Skin of body (tissue), 2 donors: ENCODE measurements around the gene CARD19. TPM values are rescaled to one million over a fixed set of nuclear protein-coding genes. Genes with fewer than 3 reads are reported as not detected.

Source experiments
- DNase-seq: peaks from one replicate; lab custom pipeline; 2025; lab: John Stamatoyannopoulos, UW
- total RNA-seq: library from RNA; depleted of rRNA; stranded (reverse); fragments of >200 nt; gene quantifications from one replicate; pipeline ENCODE4 v1.2.3, GENCODE V29; 2014

CARD19 gene
- total RNA-seq, 1 donor from 2014 or later: 18.6 TPM

DNA sequence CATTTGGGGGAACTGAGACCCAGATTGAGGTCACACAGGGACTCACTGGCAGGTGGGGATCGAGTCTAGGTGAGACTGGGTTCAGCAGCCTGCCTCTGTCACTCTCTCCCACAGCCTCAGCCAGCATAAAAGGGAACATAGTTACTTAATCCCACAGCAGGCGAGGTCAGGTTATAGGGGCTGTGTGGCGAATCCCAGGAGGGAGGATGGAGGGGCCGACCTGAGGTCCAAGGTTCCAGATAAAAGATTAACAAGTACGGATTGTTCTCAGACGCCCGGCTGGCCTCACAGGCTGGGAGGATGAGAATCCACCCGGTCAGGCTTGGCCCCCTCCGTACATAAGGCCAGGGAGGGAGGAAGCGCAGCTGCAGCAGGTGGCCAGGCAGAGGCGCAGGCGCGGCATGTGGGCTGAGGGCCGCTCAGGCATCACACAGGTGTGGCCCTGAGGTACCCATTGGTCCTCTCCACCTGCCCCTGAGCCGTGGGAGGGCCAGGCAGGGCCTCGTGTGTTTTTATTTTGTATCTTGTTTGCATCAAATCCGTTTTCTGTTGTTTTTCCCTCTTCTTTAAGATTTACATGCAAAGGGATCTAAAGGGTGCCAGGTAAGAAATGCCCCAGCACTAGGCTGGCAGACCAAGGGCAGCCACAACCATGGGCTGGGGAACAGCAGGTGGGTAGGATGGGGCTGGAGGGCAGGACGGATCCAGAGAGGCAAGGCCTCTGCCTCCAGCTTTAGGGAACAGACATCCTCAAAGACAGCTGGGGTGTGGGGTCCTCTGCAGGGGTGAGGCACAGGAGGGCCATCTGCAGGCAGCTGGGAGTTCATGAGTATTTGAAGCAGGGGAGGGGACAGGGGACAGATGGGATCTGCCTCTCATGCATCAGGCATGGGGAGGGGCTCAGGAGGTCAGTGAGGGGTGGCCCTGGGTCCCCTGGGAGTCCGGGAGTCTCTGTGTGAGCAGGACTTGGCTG, 33.9 kb upstream of the CARD19 start:
- DNase-seq: no peak

DNA sequence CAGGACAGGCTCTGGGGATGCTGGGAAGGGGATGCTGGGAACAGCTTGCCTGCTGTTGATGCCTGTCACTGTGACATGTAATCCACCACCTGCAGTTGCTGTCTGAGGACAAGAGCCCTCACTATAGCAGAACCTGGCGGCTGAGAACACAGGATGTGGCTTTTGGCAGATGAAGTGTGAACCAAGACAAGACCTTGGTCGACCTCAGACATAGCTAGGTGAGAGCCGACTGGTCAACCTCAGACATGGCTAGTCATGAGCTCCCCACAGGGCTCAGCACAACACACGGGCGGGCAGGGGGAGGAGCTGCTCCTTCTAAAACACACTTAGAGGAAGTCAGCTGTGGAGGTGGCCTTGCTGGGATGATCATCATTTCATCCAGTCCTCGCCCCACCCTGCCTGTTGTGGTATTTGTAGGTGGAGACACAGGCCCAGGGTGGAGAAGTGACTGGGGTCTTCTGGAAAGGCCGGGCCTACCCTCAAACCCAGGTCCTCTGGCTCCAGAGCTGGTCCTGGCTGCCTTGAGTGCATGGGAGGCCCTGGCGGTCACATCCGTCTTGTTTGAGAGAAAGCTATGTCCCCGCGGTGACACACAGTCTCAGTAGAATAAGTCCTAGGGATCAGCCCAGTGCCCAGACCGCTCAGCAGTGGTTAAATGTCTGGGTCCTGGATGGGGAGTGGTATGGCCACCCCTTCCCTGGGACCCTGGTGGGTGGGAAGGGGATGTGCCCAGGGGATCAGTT, 31.5 kb upstream of the CARD19 start:
- no peak for DNase-seq

DNA sequence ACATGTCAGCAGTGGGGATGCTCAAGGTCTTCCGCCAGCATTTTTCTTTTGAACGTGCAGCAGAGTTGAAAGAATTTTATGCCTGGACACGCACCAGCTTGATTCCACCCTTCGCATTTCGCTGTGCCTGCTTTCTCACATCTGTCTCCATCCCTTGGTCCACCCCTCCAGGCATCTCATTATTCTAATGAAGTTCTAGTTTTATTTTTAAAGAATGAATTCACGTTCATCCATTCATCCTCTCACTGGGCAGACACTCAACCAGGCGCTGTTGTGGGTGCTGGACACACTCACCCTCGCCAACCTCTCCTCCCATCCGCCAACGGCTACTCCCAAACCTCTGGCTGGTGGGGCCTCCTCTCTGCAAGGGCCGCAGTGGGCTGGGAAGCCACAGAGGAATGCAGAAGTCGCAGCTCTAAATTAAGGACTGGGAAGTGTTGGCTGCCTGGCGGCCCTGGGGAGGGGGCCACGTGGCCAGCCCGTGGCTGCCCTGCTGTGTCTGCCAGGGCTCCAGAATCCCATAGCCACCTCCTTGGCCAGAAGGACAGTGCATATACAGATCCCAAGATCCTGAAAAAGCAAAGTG, 30.8 kb upstream of the CARD19 start:
- DNase-seq: no peak

DNA sequence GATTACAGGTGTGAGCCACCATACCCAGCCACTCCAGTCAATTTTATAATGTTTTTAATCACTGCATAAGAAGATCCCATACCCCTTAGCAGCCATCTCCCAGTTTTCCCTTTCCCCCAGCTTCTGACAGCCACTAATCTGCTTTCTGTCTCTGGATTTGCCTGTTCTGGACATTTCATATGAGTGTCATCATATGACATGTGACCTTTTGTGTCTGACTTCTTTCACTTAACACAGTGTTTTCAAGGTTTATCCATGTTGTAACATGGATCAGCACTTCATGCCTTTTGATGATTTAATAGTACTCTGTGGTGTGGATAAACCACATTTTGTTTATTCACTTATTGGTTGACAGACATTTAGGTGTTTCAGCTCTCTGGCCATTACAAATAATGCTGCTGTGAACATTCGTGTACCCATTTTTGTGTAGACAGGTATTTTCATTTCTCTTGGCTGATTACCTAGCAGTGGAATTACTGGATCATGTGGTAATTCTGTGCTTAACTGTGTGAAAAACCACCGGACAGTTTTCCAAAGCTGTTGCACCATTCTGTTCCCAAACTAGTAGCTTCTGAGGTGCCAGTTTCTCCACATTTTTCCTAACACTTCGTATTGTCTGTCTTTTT, 28.9 kb upstream of the CARD19 start:
- no peak for DNase-seq

DNA sequence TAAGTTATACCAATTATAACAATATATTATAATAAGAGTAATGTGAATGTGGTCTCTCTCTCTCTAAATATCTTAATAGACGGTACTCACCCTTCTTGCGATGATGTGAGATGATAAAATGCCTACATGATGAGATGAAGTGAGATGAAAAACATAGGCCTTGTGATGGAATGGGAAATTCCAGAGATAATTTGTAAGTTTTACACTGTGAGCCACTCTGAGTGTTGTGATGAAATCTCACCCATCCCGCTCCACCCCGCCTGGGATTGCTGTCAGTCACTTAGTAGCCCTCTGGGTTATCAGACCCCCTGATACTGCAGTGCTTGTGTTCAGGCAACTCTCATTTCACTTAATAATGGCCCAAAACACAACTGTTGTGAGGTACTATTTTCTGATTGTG, 27.1 kb upstream of the CARD19 start:
- no peak for DNase-seq

DNA sequence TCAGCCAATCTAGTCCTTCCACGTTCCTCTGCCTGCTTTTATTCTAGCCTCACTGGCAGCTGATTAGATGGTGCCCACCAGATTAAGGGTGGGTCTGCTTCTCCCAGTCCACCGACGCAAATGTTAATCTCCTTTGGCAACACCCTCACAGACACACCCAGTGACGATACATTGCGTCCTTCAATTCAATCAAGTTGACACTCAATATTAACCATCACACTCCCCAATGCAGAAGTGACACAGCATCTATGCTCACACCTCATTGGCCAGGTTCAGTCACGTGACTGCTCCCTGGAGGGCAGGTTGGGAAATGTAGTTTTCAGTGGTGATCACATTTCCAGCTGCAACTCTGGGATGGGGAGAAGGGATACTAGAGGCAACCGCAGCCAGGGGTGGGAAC, 24.6 kb upstream of the CARD19 start:
- no peak for DNase-seq

DNA sequence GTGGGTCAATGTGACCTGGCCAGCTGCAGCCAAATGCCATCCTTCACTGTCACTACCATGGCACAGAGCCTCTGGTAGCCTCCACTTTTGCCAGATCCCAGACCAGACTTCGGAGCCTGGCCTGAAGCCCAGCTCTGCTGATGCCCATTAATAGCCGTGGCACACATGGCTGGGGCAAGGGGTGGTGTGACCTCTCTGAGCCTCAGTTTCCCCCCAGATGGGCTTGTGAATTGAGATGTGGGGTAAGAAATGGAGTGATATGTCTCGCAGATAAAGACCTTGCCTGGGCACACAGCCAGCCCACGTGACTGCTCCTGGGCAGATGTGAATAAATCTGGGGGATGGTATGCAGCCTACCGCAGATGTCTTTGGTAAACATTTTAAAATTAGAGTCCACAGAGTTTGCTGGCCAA, 23.6 kb upstream of the CARD19 start:
- no peak for DNase-seq

DNA sequence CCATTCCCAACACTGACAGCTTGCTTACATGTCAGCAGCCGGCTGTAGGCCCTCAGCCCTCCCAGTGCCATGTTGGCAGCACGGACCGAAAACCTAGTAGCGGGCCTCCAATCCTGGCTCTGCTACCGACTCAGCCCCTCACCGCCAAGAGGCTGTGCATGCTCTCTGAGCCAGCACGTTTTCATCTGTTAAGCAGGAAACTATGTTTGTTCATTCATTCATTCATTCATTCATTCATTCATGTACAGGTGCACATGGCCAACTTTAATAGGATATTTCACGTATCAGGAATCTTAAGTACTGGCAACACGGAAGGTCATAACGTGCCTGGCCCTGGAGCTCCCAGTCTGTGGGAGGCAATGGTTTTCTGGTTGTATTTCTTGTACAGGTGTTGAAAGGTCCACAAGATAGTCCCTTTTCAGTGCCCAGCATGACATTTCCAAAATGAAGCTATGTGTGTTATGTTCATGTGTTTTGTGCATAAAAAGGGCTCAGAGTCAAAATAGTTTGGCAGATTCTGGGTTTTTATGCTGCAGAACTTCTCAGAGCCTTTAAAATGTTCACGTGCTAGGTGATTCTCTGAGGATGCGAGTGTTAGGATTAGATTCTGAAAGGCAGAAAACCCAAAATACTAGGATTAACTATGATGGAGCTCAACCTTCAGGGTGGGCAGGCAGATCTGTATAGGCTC, 19.8 kb upstream of the CARD19 start:
- DNase-seq: no peak

DNA sequence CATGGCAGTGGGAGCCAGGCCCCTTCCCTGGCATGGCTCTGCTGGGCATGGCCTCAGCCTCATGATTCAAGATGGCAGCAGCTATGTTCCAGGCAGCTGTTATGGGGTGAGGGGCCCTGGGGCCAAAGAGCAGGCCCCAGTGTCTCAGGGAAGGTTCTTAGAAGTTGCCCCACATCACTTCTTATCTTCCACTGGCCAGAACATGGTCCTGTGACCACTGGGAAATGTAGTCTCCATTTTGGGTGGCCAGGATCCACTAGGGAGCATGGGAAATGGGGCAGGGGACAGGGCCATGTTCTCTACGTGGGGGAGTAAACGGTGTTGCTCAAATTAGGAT, 19.3 kb upstream of the CARD19 start:
- DNase-seq: no peak

DNA sequence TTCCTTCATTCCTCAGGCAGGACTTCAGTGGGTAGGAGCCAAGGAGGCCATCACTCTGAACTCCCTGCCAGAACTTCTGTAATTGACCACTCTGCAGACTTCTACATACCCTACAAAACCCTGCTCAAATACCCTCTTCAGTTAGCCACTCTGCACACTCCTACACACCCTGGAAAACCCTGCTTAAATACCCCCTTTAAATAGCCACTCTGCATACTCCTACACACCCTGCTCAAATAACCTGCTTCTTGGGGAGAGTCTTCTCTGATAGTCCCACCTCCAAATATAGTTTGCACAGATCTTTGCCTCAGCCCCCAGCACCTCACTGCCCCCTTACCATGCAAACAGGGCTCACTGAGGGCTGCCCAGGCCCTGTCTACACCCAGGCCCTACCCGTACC, 18.6 kb upstream of the CARD19 start:
- DNase-seq: no peak

DNA sequence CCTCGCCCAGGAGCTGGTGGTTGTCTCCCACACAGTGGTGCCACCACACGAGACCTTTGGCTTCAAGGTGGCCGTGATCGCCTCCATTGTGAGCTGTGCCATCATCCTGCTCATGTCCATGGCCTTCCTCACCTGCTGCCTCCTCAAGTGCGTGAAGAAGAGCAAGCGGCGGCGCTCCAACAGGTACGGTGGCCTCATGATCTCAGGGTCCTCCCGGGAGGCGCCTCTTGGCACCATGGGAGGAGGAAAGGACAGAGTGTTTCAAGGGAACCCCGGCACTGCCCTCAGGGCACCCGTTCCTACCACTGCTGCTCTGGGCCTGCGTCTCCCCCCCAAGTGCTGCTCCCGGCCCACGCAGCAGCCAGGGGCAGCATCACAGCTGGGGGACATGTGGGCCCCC, 18.2 kb upstream of the CARD19 start:
- DNase-seq: no peak

DNA sequence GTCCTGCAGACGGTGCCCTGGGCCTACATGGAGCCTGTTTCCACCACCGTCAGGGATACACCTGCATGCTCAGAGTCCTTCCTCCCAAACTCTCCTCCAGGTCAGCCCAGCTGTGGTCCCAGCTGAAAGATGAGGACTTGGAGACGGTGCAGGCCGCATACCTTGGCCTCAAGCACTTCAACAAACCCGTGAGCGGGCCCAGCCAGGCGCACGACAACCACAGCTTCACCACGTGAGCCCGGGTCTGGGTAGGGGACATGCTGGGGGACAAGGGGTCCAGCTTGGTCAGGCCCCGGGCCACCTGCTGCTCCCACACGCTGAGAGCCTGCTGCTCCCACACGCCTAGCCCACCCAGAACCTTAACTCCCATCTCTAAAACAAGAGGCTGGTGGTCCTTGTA, 16.6 kb upstream of the CARD19 start:
- no peak for DNase-seq

DNA sequence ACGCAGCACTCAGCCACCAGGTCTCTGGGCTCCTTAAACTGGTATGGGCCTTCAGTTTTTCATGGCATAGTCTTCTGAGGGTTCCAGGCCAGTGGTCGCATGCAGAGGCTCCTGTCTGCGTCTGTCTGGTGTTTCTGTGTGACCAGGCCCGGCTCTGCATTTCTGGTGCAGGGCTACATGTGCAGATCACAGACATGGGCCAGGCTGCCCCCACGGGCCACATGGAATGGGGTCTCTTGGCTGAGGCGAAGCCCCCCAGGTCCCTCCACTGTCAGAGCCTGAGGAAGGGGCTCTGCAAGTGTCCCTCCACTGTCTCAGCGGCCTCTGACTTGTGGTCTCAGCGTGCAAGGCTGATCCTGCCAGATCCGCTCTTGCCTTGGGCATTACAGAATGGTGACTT, 15.6 kb upstream of the CARD19 start:
- no peak for DNase-seq

DNA sequence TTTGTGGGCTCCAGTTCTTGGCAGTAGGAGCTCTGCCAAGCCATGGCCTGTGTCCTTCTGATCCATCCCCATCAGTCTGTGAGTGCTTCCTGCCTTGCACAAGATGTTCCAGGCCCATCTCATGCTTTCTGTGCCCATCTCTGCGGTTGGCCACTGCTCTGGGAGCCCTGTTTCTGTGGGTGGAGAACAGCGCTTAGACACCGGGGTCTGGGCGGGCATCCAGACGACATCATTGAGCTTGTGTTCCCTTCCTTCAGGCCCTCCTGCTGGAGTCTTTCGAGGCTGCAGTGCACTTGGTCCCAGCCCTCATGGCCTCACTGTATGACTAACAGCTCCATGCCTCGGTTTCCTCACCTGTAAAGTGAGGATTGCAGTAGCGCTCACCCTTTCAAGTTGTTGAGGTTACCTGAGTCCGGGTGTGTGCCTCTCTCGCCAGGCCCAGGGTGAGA, 14.9 kb upstream of the CARD19 start:
- DNase-seq: no peak

DNA sequence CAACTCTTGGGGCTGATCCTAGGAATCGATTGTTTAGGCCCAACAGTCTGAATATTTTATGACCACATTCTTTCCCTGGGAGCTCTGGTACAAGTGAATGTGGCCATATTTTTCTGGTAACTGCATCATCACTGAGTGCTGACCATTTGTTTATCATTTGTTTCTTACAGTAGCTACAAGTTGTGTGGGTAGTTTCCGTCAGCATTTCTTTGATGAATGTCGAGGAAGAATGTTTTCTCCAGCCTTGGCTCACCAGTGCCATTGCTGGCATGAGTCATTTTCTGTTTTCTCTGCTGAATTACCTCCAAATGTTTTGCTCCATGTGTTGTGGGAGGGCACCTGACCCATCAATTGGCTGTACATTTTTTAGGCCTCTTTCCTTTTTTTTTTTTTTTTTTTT, 14.1 kb upstream of the CARD19 start:
- no peak for DNase-seq

DNA sequence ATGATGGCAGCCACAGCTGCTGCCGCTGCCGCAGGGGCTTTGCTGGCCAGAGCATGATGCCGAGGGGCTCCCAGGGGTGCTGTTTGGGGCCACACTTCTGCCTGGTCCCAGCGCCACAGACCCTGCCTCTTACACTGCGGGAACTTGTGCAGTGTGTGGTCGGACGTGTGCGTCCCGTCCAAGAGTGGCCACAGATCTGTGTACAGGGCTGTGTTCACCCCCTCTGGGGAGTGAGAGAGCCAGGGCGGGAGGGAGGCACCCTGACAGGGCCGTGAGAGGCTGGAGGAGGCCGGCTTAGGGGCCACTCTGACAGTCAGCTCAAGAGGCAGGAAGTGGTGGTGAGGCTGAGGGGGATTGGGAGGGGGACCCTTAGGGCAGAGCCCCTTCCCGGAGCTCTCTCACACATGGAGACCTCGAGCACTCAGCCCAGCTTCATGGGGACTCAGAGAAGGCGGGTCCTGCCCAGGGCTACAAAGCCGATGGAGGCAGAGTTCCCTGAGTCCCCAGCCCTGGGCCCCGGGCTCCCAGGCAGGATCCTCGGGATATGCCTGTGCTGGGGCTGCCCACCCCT, 13.1 kb upstream of the CARD19 start:
- DNase-seq: no peak

DNA sequence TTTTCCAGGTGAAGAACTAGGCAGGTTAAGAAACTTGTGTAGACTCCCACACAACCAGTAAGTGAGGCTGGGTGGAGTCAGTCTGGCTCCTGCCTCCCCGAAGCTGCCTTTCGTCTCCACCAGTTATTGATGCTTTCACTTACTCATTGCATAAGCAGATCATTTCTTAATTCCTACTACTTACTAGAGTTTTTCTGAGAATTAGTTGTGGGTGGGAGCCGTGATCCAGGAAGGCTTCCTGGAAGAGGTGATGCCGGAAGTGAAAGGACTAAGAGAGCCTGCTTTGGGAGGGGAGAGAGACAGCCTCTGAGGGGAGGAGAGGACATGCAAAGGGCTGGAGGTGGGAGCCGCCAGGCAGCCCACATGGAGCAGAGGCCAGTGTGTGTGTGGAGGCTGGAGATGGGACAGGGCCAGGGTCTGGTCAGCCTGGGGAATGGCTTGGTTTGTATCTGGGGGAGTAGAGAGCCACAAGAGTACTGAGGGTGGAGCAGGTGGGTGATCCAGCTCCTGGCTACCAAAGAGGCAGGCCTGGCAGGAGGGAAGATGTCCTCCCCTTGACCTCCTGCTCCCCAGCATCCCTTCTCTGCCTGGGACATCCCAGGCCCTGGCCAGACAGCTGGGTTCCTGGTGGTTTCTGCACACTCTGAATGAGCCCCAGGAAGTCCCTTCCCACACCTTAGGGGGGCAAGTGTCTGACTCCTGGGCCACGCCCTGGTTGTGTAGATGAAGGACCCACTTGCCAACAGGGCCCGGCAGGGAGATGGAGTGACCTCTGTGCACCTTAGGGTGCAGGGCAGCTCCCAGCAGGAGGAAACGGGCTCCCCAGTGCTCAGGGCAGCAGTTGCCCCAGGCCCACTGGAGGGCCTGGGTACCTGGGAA, 12.2 kb upstream of the CARD19 start:
- no peak for DNase-seq

DNA sequence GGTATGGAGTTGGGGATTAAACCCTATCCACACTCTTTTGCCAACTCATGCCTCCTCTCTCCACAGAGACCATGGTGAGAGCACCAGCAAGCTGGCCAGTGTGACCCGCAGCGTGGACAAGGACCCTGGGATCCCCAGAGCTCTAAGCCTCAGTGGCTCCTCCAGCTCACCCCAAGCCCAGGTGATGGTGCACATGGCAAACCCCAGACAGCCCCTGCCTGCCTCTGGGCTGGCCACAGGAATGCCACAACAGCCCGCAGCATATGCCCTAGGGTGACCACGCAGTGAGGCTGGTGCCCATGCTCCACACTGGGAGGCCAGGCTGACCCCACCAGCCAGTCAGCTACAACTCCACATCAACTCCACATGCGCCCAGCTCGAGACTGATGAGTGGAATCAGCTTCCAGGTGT, 11.5 kb upstream of the CARD19 start:
- DNase-seq: no peak

DNA sequence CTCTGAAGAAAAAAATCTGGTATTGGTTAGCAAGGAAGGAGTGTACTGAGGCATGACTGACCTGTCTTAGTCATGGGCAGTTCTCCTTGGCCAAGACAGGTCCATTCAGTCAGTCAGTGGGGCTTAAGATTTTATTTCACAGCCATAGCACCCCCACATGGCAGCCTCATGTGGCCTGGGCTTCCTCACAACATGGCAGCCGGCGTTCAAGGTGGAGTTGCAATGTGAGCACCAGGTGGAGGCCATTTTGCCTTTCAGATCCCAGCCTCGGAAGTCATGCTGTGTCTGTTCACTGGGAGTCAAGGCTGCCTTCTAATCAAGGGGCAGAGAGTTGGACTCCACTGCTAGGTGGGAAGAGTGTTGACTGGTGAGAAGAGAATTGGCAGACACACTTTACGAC, 10.3 kb upstream of the CARD19 start:
- DNase-seq: no peak
